Cardiac muscle cell (in vitro differentiated cells and primary cell): ENCODE results near the gene TLCD2. TPM values are rescaled to one million over a fixed set of nuclear protein-coding genes. Genes with fewer than 3 reads are reported as not detected.
"Not testable (repeated sequence)": the region's sequence is repeated elsewhere in the genome, so short reads cannot be mapped to it uniquely, and the experiment has no call there.

Experiments used
- DNase-seq, 2 donors: peaks; one replicate each; pipeline versions ENCODE4 v3.0.0 to v3.0.0-alpha.2; 2010 to 2017; ENCODE audit warnings: low read depth in 1 of 2, low spot score in 1 of 2
- H3K27ac ChIP-seq: fragments of 200-600 bp; sonication (generic); 2 replicates; pipeline ENCODE4 v1.5.1; 2016
- H3K27me3 ChIP-seq: fragments of 200-600 bp; sonication (generic); 2 replicates; pipeline ENCODE4 v1.6.0; 2016; ENCODE audit warnings: control low read depth
- H3K36me3 ChIP-seq: fragments of 200-600 bp; sonication (generic); 2 replicates; pipeline ENCODE4 v1.5.1; 2016; ENCODE audit warnings: control low read depth
- H3K4me1 ChIP-seq: fragments of 200-600 bp; sonication (generic); 2 replicates; pipeline ENCODE4 v1.8.1; 2017; ENCODE audit warnings: low read depth, mild to moderate bottlenecking, mixed run types
- H3K4me3 ChIP-seq: fragments of 200-600 bp; sonication (generic); 2 replicates; pipeline ENCODE4 v1.5.1; 2016; ENCODE audit warnings: mild to moderate bottlenecking
- H3K9me3 ChIP-seq: fragments of 200-600 bp; sonication (generic); 2 replicates; pipeline ENCODE4 v1.5.1; 2017; ENCODE audit warnings: low read depth, mild to moderate bottlenecking, control low read depth
- polyA plus RNA-seq: library from polyadenylated mRNA; unstranded; fragments of >200 nt; fragmentation: Nextera tagmentation; extraction: Ambion mirVana; gene quantifications from 2 replicates; pipeline ENCODE4 v1.2.1, GENCODE V29; 2016
- total RNA-seq: library from RNA; depleted of rRNA; stranded (reverse); fragments of >200 nt; gene quantifications from 2 replicates; pipeline ENCODE4 v1.2.3, GENCODE V29; 2016
- TF ChIP-seq, protein P1 (sequence below): IDR thresholded peaks from 2 replicates; pipeline ENCODE4 v1.5.1; 2012; ENCODE audit warnings: low read depth, mild to moderate bottlenecking, low read length

TLCD2 gene
- total and polyA plus RNA-seq, 2 experiments from 2014 or later = 1.4 to 3.1 TPM

DNA sequence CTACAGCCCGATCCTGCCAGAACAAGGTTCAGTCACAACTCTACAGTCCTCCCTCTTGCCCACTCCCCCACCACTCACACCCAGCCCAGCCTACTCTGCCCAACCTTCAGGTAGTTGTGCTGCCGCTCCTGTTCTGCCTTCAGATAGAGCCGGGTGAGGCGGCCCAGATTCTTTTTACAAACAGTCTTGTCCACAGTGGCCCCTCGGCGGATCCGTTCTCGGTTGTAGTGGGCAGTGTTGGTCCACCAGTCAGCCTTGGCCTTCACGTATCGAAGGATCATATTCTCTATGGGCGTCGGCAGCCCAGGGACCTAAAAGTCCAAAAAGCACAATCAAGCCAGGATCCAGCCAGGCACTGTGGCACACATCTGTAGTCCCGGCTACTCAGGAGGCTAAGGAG lies 33.8 kb downstream of the TLCD2 start:
- Histone ChIP-seq H3K27me3 (no peaks in the 10 kb centered on the region), H3K4me1 (no peaks in the 10 kb centered on the region), H3K9me3 (no peaks in the 10 kb centered on the region), H3K36me3 (peaks cover 92% of the 10 kb centered on the region), H3K27ac (no peak overlapping the region), H3K4me3 (no peak overlapping the region)
- no peak for DNase-seq
- TF ChIP-seq, protein P1, sequence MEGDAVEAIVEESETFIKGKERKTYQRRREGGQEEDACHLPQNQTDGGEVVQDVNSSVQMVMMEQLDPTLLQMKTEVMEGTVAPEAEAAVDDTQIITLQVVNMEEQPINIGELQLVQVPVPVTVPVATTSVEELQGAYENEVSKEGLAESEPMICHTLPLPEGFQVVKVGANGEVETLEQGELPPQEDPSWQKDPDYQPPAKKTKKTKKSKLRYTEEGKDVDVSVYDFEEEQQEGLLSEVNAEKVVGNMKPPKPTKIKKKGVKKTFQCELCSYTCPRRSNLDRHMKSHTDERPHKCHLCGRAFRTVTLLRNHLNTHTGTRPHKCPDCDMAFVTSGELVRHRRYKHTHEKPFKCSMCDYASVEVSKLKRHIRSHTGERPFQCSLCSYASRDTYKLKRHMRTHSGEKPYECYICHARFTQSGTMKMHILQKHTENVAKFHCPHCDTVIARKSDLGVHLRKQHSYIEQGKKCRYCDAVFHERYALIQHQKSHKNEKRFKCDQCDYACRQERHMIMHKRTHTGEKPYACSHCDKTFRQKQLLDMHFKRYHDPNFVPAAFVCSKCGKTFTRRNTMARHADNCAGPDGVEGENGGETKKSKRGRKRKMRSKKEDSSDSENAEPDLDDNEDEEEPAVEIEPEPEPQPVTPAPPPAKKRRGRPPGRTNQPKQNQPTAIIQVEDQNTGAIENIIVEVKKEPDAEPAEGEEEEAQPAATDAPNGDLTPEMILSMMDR = no peak

DNA sequence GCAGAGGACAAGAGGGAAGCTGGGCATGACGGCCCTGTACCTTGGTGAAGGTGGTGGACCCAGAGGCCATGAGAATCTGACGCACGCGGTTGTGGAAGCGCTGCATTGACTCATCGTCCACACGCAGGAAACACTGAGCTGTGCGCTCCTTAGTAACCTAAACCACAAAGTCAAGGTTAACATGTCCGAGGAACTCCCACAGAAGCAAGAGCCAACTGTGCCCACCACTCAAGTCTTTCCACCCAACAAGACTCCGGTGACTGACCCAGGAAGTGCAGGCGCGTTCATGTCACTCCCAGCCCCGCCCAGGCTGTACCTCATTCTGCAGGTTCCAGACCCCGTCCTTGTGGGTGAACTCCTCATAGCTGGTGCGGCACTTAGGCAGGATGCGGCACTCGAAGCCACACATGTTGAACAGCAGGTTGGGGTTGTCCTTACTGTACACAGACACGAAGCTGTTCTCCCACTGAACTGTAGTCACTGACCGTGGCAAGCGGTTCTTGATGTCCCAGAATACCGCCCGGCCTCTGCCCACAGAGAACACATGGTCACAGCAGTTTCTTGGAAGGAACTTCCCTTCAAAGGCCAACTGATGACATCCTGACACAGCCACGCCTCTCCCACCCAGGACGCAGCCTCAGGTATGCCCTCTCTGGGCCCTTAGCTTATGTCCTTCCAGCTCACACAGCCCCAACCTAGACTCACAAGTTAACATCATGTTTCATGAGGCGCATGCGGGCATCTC lies 37.0 kb downstream of the TLCD2 start:
- no peak overlapping the region for H3K27ac ChIP-seq

GRCh38 chr17:1663934-1664333 lies 46.2 kb downstream of the TLCD2 start:
- peaks cover 58% of the 10 kb centered on the region for H3K36me3 ChIP-seq
- not testable (repeated sequence) for H3K27me3 ChIP-seq, H3K4me3 ChIP-seq, H3K9me3 ChIP-seq, DNase-seq, H3K27ac ChIP-seq, H3K4me1 ChIP-seq

More for the DNA sequence above, 37.0 kb downstream of the TLCD2 start:
- Histone ChIP-seq H3K36me3 (peaks cover 78% of the 10 kb centered on the region), H3K4me3 (no peak overlapping the region), H3K27me3 (no peaks in the 10 kb centered on the region), H3K4me1 (peaks cover 6% of the 10 kb centered on the region), H3K9me3 (no peaks in the 10 kb centered on the region)
- TF ChIP-seq, protein P1 = no peak
- no peak for DNase-seq

- Histone ChIP-seq H3K27ac (no peak overlapping the region), H3K4me3 (no peak overlapping the region), H3K27me3 (no peaks in the 10 kb centered on the region), H3K9me3 (no peaks in the 10 kb centered on the region), H3K4me1 (no peaks in the 10 kb centered on the region), H3K36me3 (peaks cover 72% of the 10 kb centered on the region)
- DNase-seq = no peak
- TF ChIP-seq, protein P1 = no peak
These were observed 49.1 kb downstream of the TLCD2 start for GRCh38 chr17:1661045-1661444.

DNA sequence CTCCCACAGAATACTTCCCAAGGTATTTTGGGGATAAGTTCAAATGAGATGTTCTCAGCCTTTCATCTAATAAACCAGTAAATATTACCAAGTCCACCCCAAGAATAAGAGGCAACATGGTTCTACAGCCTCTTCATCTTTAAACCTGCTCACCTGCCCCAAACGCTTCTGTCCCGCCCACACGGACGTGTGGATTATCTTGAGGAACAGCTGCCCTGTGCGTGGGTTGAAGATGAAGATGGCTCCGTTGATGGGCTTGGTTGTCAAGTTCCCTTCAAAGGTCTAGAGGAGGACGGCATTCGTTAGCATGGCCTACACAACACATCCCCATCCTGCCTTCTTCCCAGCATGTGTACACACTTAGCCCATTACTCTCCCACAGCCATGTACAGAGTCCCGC lies 52.1 kb downstream of the TLCD2 start:
- H3K4me3 ChIP-seq = no peak overlapping the region
- H3K27me3 ChIP-seq = no peaks in the 10 kb centered on the region
- no peak for DNase-seq
- no peak overlapping the region for H3K27ac ChIP-seq
- peaks cover 85% of the 10 kb centered on the region for H3K36me3 ChIP-seq
- H3K4me1 ChIP-seq = no peaks in the 10 kb centered on the region
- no peaks in the 10 kb centered on the region for H3K9me3 ChIP-seq
- TF ChIP-seq, protein P1 = no peak

GRCh38 chr17:1653735-1654134 lies 56.4 kb downstream of the TLCD2 start:
- TF ChIP-seq, protein P1 = no peak
- Histone ChIP-seq H3K4me3 (no peak overlapping the region), H3K36me3 (peaks cover 70% of the 10 kb centered on the region)

GRCh38 chr17:1652794-1653193 lies 57.4 kb downstream of the TLCD2 start:
- Histone ChIP-seq H3K36me3 (peaks cover 60% of the 10 kb centered on the region), H3K4me1 (peaks cover 14% of the 10 kb centered on the region)
- H3K27me3 ChIP-seq, H3K27ac ChIP-seq, DNase-seq, H3K9me3 ChIP-seq, H3K4me3 ChIP-seq: not testable (repeated sequence)

More at GRCh38 chr17:1653735-1654134, 56.4 kb downstream of the TLCD2 start:
- Histone ChIP-seq H3K9me3 (no peaks in the 10 kb centered on the region), H3K4me1 (peaks cover 6% of the 10 kb centered on the region), H3K27me3 (no peaks in the 10 kb centered on the region), H3K27ac (no peak overlapping the region)
- DNase-seq = no peak
